Endometrial microvascular endothelial cells (primary cell): Measurements from ENCODE around the gene PAFAH1B1. TPM values are rescaled to one million over a fixed set of nuclear protein-coding genes. Genes with fewer than 3 reads are reported as not detected.
"Not testable (repeated sequence)": the region's sequence is repeated elsewhere in the genome, so short reads cannot be mapped to it uniquely, and the experiment has no call there.

ENCODE experiments used
- in situ Hi-C: cut with HindIII; loops from 2 replicates; pipeline ENCODE4 v1.10.0; 2017; ENCODE audit warnings: low sequenced_read_pairs, low pct_unique_long_range_greater_than_20kb; ENCODE audit errors: inconsistent ontology term
- total RNA-seq: library from RNA; depleted of rRNA; stranded (reverse); fragments of >200 nt; gene quantifications from one replicate; pipeline ENCODE4 v1.2.3, GENCODE V29; 2015; ENCODE audit errors: inconsistent ontology term

The PAFAH1B1 gene
- 48.4 TPM for total RNA-seq

GRCh38 chr17:2592971-2593820, at the start of gene PAFAH1B1:
Gene PAFAH1B1 (plus strand): TSS chr17:2593654. CDS start chr17:2638289, 44,635 bp downstream.
- in situ Hi-C loops, result no loop called here

- in situ Hi-C loops, result no loop called here
These were observed 48.1 kb upstream of the PAFAH1B1 start for GRCh38 chr17:2545393-2545792.

GRCh38 chr17:2547176-2547575, 46.3 kb upstream of the PAFAH1B1 start:
- in situ Hi-C loops, result no loop called here

GRCh38 chr17:2548026-2548425, 45.4 kb upstream of the PAFAH1B1 start:
- in situ Hi-C loops, result not testable (repeated sequence)

GRCh38 chr17:2549392-2550211, 43.9 kb upstream of the PAFAH1B1 start:
- in situ Hi-C loops, result no loop called here

GRCh38 chr17:2551493-2551892, 42.0 kb upstream of the PAFAH1B1 start:
- in situ Hi-C loops, result no loop called here

- in situ Hi-C loops, result no loop called here
These were observed 41.5 kb upstream of the PAFAH1B1 start for GRCh38 chr17:2551928-2552327.

GRCh38 chr17:2560658-2561057, 32.8 kb upstream of the PAFAH1B1 start:
- in situ Hi-C loops, result no loop called here

- in situ Hi-C loops, result no loop called here
These were observed 31.1 kb upstream of the PAFAH1B1 start for GRCh38 chr17:2562162-2562858.

- in situ Hi-C loops, result no loop called here
These were observed 30.4 kb upstream of the PAFAH1B1 start for GRCh38 chr17:2563061-2563460.

- in situ Hi-C loops, result no loop called here
These were observed 29.9 kb upstream of the PAFAH1B1 start for GRCh38 chr17:2563543-2563942.

GRCh38 chr17:2564877-2565276, 28.6 kb upstream of the PAFAH1B1 start:
- in situ Hi-C loops, result no loop called here

GRCh38 chr17:2566056-2566455, 27.4 kb upstream of the PAFAH1B1 start:
- in situ Hi-C loops, result no loop called here

GRCh38 chr17:2571523-2572303, 21.7 kb upstream of the PAFAH1B1 start:
- in situ Hi-C loops, result no loop called here

- in situ Hi-C loops, result not testable (repeated sequence)
These were observed 21.2 kb upstream of the PAFAH1B1 start for GRCh38 chr17:2572304-2572609.

GRCh38 chr17:2580151-2580550, 13.3 kb upstream of the PAFAH1B1 start:
- in situ Hi-C loops, result no loop called here

GRCh38 chr17:2580661-2581060, 12.8 kb upstream of the PAFAH1B1 start:
- in situ Hi-C loops, result no loop called here

GRCh38 chr17:2582493-2582892, 11.0 kb upstream of the PAFAH1B1 start:
- in situ Hi-C loops, result no loop called here
